Measurements from ENCODE around the gene NAP1L4.

GRCh38 chr11:3014057-3014938, 22.2 kb upstream of the NAP1L4 start:
- TF ChIP-seq, protein P1, sequence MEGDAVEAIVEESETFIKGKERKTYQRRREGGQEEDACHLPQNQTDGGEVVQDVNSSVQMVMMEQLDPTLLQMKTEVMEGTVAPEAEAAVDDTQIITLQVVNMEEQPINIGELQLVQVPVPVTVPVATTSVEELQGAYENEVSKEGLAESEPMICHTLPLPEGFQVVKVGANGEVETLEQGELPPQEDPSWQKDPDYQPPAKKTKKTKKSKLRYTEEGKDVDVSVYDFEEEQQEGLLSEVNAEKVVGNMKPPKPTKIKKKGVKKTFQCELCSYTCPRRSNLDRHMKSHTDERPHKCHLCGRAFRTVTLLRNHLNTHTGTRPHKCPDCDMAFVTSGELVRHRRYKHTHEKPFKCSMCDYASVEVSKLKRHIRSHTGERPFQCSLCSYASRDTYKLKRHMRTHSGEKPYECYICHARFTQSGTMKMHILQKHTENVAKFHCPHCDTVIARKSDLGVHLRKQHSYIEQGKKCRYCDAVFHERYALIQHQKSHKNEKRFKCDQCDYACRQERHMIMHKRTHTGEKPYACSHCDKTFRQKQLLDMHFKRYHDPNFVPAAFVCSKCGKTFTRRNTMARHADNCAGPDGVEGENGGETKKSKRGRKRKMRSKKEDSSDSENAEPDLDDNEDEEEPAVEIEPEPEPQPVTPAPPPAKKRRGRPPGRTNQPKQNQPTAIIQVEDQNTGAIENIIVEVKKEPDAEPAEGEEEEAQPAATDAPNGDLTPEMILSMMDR (IDR thresholded peaks at IDR 0.05; ENCODE audit: low read length) = no peak
- TF ChIP-seq EZH2 (IDR thresholded peaks at IDR 0.05; ENCODE audit: borderline replicate concordance, low read length) = no peak

All from OCI-LY1 (cell line).